GM19025 (cell line): ENCODE results near the gene ARL13A.
"Not testable (repeated sequence)": the region's sequence is repeated elsewhere in the genome, so short reads cannot be mapped to it uniquely, and the experiment has no call there.

Source experiments
- ATAC-seq: cut with Tn5 transposase; IDR thresholded peaks from one replicate; pipeline ENCODE4 v1.9.1; 2021; ENCODE audit warnings: mild to moderate bottlenecking, low read depth, moderate library complexity; ENCODE audit not compliant: unreplicated experiment

Gene ARL13A

DNA sequence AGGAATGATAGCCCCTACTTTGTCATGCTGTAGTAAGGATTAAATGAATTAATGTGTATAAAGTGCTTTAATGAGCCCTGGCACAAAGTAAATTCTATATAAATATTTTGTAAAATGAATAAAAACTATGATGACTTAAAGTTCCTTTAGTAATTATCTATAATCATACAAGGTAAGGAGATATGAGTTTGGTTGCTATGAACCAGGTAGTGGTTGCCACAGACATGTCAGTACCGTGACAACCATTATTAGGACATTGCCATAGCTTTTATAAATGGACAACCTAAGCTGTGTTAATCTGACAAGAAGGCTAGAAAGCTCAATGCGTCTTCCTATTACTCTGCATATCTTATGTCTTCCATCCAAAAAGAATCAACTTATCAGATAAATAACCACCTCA, at the start of gene ARL13A:
ARL13A (plus strand) TSS at position 301 of the 400 bp plus-strand sequence. CDS start 3,982 bp downstream, outside the sequence.
- ATAC-seq = no peak

DNA sequence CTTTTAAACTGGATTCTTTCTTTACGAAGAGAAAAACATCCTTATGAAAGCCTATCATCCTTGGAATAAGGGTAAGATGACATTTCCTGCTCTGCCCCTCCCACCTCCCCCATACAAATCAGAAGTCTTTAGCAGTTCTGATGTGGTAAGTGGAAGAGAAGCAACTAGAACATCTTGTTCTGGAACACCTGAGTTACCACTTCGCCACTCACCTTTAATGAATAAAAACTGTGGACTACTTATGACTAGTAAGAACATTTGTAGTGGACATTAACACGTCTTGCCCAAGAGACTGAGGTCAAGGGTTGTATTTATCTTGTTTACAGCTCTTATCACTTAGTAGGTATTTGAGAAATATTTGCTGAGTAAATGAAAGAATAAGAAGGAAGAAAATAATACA, 45.1 kb upstream of the ARL13A start:
- ATAC-seq = no peak

DNA sequence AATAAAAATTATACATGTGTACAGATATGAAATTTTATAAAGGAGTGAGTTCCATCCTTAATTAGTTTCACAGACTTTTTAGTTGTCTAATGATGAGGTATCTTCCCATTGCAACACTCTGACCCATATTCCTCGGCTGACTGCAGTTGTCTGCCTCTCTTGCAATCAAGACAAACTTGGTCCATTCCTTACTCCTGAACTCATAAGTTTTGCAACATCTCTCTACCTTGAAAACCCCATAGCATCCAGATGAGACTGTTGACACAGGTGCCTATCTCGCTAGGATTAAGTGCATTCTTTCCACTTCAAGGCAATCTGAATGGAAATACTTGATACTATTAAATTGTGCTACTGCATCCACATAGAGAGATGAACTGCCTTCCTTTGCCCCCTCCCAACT, 43.1 kb upstream of the ARL13A start:
- no peak for ATAC-seq

DNA sequence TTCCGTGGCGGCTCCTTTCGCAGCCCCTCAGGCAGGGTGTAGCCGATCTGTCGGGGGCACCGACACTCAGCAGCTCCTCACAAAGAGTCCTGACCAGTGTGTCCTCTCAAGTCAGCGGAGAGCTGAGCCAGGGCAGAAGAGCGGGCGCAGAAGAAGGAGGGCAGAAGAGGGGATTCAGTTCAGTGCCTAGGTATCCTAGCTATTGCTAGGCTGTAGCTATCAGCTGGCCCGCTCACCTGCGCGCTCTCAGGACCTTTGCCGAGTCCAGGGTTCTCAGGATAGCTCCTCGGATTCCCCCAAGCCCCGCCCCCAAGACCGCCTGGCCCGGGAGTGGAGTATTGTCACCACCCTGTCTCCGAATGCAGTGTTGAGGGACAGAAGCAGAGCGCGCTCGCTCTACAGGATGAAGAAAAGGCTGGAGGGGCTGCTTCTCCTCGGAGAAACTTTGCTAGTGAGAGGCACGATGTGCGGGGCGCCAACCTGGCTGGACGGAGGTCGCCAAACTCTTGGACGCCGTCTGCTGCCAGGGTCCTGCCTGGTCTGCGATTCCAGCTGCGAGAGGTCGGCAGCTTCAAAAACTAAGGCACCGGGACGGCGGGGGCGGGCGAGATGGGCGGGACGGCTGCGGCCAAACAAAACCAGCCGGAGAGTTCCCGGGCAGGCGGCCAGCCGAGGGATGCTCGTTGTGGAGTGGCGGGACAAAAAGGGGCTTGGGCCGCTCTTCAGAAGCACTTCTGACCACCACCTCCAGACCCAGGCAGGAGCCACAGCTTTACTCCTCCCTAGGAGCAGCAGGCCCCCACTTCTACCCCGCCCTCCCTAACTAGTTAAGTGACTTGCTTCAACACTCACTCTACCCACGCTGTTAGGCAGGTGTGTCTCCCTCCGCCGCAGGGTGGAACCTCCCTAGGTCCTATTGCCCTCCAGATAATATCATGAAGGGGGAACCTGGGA, 40.6 kb upstream of the ARL13A start, which contains the start of gene XKRX:
XKRX (minus strand) TSS at position 258 of the 954 bp plus-strand sequence. CDS start 613 bp downstream, outside the sequence.
- peak; percentile 48 for ATAC-seq

DNA sequence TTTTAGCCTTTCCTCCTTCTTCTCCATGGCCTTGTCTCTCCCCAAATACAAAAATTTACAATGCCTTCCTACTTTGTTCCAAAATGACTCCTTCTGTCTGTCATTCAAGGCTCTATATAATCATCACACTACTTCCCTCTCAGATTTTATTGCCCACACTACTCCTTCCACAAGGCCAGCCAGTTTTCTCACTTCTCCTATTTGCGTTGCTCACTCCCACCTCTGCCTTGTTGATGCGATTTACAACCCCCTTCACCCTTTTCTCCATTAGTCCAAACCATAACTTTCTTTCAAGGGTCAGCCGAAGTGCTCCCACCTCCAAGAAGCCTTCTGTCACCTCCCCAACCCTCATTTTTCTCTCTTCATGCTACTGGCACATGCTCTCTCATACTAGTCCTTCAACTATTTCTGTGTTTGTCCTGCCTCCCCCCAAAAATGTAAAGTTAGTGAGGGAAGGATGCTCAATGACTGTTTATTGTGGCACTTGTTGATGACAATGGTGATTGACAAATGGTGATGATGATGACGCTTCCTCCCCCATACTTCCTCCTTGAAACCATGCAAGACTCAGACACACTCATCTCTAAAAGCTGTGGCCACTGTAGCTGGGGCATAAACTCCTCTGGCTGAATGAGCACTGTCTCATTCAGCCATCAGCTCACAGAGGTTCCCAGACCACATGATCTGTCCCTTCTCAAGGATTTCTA, 38.1 kb upstream of the ARL13A start:
- ATAC-seq = peak; percentile 53

DNA sequence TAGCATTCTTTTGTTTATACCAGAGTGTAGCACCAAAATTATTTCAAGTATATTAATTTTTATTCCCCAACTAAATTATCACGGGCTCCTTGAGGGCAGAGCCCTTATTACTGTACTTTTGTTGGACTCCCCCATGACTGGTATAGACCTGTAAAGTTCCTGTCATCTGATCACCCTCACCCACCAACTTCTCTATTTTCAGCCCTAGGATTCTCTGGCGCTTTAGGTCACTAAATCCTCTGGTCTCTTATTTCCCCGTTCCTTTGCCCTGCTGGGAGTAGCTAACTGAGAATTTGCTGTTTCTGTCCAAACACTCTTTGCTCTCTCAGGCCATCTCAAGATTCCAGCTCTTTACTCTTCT, 37.6 kb upstream of the ARL13A start:
- ATAC-seq = peak; percentile 23

DNA sequence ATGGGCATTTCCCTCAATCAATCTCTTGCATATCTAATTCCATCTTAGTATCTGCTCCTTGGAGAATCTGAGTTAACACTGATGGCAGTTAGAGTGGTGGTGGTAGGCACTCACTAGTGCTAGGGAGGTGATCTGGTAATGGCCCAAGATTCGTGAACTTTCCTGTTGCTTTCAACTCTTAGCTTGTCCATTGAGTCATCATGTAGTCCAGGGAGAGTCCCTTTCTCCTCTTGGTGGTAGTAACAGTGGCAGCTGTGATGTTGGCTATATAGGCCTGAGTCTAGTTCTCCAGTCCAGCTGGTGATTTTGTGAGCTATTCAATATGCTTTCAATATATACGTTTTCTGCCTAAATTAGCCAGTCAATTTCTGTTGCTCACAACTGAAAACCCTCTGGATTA, 33.7 kb upstream of the ARL13A start:
- no peak for ATAC-seq

DNA sequence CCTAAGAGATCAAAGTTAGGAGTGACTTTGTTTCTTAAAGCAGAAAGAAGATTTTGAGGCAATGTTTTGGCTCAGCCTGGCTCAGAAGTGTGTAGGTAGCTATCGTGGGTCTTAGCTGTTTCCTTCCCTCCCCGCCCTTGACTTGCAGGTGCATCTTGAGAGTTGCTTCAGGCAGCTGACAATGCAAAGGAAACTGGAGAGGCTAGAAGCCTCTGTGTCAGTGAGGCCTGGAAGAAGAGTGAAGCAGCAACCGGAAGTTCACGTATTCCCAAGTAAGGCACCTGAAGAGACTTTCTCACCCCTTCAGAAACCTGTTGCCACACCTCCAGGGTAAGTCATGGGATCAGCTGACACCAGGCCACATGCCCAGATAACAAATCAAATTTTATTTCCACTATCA, 30.2 kb upstream of the ARL13A start:
- ATAC-seq = no peak

DNA sequence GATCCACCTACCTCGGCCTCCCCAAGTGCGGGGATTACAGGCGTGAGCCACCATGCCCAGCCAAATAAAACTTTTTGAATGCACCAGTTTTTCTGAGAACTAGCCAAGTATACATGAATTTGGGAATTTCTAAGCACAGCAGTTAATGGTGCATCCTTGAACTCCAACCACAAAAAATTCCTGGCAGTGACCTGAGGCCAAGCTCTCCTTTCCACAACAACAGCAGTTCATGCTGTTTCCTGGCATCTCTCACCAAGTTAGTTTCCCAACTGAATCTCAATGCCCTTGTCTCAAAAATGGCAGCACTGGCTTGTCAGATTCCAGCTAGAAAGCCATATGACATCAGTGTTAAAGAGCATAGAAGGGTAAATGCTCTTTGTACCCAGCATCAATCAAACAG, 24.9 kb upstream of the ARL13A start:
- ATAC-seq = no peak

DNA sequence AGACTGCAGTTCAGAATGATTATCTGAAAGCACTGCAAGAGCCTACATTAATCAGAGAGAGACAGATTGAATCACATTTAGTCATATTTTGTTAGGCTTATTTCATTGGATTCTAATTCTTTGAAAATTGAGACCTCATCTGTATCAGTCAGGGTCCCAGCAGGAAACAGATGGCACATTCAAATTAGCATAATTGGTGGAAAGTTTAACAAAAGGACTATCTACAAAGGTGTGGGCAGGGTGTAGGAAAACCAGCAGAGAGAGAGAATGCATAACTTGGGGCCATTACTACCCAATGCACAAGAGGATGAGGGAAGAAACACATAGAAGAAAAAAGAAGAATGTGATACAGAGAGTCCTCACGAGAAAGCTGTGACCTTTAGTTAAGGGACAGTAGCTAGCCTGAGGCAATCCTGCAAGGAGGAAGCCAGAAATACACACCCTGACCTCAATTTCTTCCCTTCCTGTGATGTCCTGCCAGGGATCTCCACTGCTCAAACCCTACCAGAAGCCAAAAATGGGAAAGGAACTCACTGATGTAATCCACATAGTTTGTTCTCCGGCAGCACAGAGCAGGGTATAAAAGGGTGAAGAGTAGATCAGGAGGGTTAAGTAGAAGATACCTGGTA, 23.1 kb upstream of the ARL13A start:
- ATAC-seq = no peak

DNA sequence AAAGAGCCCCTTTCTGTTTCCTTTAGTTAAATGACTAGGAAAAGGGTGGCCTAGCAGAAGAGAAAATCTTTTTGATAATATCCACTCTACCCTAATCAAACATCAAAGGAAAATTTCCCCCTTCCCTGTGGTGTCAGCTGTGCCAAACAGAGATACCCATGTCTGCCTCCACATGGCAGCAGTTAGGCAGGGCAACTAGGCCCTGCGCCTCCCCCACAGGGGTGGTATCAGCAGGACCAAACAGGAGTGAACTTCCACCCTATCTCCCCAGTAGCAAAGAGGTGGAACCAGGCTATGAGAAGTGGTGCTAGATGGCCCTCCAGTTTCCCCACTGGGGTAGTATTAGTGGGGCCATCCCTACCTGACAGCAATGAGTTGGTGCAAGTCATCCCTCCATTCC, 21.0 kb upstream of the ARL13A start:
- ATAC-seq = no peak

DNA sequence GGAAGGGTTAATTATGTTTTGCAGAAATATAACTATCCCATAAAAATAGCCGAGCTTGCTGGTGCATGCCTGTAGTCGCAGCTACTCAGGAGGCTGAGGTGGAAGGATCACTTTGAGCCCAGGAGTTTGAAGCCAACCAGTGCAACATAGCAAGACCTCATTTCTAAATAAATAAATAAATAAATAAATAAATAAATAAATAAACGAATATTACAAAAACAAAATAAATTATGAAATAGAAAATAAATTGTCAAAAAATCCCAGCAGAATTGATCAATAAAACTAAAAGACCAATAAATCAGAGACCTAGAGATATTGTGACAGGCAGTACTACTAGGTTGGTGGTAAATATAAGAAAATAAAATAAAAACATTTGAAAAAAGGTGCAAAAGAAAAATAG, 6.7 kb upstream of the ARL13A start:
- no peak for ATAC-seq

DNA sequence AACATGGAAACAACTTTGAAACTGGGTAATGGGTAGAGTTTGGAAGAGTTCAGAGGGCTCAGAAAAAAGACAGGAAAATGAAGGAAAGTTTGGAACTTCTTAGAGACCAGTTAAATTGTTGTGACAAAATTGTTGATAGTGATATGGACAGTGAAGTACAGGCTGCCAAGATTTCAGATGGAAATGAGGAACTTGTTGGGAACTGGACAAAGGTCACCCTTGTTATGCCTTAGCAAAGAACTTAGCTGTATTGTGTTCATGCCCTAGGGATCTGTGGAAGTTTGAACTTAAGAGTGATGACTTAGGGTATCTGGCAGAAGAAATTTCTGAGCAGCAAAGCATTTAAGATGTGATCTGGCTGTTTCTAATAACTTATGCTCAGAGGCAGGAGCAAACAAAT, 5.1 kb upstream of the ARL13A start:
- no peak for ATAC-seq

DNA sequence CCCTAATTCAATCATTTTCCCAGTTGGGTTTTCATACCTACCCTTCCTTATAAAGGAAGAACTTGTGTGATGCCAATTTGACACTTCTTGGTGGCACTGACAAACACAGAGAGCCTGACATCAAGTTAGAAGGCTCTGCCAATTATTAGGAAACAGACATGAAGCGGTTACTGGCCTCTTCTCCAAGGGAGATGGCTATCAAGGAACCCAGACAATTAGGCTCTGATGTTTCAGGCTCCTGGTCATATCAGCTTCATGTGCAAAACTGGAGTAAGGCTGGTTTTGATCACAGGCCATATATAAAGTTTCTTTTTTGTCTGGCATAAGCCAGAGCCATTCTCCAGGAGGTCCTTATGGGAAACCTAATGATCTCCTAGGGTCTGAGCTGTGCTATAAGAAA, 428 bp downstream of the ARL13A start:
- ATAC-seq = no peak

DNA sequence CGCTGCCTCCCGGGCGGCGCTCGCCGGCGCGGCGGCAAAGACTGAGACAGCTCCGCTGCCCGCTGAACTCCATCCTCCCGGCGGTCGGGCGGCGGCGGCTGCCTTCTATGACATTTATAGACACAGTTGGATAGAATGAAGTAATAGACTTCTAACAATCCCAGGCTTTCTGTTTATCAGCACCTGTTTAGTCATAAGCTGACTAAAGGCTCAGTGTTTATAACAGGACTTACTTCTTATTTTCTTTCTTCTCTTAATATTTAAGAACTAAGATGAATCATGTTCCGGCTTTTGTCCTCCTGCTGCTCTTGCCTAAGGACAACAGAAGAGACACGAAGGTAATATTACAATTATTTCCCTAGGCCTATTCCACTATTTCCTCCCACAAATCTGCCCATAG, 3.9 kb downstream of the ARL13A start:
- ATAC-seq = no peak

DNA sequence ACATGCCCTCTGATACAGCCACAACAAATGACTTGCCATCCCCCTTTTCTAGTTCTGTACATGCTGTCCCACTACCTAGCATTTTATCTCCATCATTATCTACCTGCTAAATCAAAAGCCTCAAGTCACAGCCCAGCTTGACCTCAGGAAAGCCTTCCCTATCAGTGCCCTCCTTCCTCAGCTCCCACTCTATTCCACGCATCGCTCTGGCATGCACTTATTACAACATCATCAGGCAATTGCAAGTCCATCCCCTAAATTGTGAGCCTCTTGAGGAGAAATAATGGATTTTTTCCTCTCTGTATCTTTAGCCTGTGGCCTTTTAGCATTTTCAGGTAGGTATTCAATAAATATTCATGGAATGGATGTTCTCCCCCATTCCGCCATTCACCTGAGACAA, 5.7 kb downstream of the ARL13A start:
- ATAC-seq = no peak

DNA sequence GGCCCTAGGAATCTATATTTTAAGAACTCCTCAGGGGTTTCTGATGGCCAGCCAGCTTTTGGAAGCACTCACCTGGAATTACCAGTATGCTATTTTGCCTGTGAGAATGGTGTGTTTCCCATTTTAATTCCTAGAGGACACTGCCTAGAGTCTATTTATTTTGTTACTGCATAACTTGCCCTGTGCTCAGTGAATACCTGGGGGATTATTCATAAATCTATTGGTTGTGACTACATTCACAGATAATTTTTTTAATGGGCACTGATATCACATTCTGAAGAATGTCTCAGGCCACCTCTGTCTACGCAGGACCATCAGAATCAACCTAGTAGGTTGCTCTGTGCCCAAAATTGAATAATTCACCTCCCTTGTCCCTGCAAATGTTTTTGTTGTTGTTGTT, 6.7 kb downstream of the ARL13A start:
- ATAC-seq = no peak

DNA sequence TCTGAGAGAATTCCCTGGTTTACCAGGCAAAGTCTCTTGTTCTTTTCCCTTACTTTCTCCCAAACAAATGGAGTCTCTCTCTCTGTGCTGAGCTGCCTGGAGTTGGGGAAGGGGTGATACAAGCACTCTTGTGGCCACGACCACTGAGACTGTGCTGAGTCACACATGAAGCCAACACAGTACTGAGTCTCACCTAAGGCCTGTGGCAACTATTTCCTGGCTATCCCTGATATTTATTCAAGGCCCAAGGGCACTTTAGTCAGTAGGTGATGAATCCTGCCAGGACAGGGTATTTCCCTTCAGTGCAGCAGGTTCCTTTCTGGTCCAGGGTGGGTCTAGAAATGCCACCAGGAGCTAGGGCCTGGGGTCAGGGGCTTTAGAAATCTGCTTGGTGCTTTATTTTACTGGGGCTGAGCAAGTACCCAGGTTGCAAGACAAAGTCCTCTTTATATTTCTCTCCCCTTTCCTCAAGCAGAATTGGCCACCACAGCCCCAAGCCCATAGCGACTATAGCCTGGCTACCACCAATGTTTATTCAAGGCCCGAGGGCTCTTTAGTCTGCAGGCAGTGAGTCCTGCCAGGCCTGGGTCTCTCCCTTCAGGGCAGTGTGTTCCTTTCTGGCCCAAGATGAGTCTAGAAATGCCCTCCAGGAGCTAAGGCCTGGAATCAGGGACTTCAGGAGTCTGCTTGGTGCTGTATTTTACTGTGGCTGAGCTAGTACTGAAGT, 10.5 kb downstream of the ARL13A start:
- ATAC-seq = no peak

DNA sequence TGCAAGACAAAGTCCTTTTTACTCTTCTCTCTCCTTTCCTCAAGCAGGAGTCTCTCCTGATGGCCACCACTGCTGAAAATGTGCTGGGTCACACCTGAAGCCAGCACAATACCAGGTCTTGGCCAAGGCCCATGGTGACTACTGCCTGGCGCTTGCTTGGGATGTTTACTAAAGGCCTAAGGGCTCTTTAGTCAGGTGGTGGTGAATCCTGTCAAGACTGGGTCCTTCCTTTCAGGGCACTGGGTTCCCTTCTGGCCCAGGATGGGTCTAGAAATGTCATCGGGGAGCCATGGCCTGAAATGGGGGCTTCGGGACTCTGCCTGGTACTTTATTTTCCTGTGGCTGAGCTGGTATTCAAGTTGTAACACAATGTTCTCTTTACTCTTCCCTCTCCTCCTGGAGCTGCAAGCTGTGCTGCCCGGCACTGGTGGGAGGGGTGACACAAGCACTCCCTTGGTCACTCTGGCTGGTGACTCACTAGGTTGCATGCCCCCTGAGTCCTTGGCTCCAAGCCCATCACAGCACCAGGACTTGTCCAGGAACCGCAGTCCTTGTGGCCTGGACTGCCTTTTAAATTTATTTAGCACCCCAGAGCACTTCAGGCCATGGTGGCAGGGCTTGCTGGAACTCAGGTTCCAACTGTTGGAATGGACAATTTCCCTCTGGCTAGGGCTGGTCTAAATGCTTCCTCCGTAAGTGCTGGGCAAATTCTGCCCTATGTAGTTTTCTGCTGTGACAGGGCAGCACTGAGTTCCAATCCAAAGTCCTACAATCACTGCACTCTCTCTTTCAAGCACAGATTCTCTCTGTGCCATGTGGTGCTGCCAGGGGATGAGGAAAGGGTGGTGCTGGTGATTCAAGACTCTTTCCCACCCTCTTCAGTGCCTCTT, 11.3 kb downstream of the ARL13A start:
- no peak for ATAC-seq

DNA sequence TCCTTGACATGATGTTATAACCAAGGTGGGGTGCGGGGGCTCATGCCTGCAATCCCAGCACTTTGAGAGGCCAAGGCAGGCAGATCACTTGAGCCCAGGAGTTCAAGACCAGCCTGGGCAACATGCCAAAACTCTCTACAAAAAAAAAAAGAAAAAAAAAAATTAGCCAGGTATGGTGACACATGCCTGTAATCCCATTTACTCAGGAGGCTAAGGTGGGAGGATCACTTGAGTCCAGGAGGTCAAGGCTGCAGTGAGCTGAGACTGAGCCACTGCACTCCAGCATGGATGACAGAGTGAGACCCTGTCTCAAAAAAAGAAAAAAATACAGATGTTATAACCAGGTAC, 12.0 kb downstream of the ARL13A start:
- ATAC-seq = not testable (repeated sequence)
